OCI-M2 (cell line): Measurements from ENCODE around the gene ADGRG4.
"Not testable (repeated sequence)": the region's sequence is repeated elsewhere in the genome, so short reads cannot be mapped to it uniquely, and the experiment has no call there.

Experiments
- DNase-seq: peaks from one replicate; lab custom pipeline; 2025; ENCODE audit not compliant: unreplicated experiment; lab: John Stamatoyannopoulos, UW

Gene ADGRG4

GRCh38 chrX:136380010-136380769, 79.4 kb downstream of the ADGRG4 start:
- DNase-seq = no peak

DNA sequence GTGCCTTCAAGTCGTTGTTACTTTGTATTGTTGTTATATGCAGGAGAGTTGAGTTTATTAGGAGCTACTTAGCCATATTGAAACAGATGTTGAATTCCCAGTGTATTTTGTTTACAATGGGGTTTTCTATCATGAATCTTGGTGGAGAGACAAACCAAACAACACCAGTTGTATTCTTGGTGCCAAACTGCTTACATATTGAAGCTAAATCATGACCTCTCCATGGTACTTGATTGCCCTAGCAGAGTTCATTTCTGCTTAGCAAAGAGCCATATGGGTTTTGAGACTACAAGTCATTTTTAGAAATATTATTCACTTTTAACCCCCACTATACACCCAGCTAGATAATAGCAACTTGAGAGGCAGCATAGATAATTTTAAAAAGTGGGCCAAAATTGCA, 85.4 kb downstream of the ADGRG4 start:
- DNase-seq = no peak

DNA sequence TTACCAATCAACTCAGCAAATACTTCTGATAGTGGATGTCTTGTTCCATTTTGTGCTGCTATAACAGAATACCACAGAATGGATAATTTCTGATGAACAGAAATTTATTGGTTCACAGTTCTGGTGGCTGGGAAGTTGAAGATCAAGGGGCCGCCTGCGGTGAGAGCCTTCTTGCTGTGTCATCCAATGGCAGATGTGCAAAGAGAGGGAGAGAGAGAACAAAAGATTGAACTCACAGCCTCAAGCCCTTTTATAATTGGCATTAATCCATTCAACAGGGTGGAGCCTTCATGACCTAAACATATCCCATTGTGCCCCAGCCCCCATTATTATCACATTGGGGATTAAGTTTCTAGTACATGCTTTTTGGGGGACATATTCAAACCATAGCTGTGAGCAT, 86.1 kb downstream of the ADGRG4 start:
- no peak for DNase-seq

DNA sequence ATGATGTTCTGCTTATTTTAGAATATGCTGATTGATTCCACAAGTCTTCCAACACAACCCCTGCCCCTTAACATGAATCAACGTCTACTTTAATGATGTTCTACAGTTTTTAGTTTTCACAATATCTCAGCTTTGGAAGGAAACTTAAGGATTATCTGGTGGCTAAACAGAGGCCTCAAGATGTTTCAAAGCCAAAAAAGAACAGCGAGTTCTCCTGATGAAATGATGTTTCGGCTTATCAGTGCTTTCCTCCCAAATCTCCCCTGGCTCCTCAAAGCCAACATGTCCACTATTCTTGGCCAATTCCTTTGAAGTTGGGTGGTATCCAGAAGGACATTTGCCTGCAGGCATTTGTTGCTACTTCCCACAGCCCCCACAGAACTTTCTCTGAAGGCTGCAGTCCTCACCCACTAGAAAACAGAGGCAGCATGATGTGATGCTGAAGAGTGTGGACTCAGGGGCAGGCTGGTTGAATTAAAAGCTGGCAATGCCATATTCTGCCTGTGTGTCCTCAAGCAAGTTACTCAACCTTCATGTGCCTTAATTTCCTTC, 87.3 kb downstream of the ADGRG4 start:
- no peak for DNase-seq

- no peak for DNase-seq
Observed at GRCh38 chrX:136390921-136391320, 90.2 kb downstream of the ADGRG4 start.

- no peak for DNase-seq
Observed at GRCh38 chrX:136395271-136395670, 94.5 kb downstream of the ADGRG4 start.

GRCh38 chrX:136397001-136397400, 96.2 kb downstream of the ADGRG4 start:
- no peak for DNase-seq

- no peak for DNase-seq
Observed at GRCh38 chrX:136405126-136405525, 104.4 kb downstream of the ADGRG4 start.

DNA sequence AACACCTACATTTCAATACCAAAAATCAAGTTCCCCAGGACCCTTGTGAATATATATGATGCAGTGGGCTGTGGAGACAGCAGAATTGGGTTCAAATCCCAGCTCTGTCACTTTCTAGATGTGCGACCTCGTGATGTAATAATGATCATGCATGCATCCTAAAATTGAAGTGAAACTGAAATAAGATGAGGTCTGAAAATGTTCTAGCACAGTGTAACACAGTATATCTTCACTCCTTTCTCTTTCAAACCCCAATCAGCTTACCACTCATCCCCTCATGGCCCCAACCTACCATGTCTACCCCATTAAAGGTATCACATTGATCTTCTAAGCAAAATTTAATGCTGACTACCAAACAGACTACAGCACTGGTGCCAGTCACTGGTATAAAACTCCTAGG, 117.0 kb downstream of the ADGRG4 start:
- DNase-seq = no peak

DNA sequence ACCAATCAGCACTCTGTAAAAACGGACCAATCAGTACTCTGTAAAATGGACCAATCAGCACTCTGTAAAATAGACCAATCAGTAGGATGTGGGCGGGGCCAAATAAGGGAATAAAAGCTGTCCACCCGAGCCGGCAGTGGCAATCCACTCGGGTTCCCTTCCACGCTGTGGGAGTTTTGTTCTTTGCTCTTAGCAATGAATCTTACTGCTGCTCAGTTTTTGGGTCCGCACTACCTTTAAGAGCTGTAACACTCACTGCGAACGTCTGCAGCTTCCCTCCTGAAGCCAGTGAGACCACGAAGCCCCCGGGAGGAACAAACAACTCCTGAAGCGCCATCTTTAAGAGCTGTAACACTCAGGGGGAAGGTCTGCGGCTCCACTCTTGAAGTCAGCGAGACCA, 120.6 kb downstream of the ADGRG4 start:
- no peak for DNase-seq

- no peak for DNase-seq
Observed at GRCh38 chrX:136423724-136424123, 123.0 kb downstream of the ADGRG4 start.

DNA sequence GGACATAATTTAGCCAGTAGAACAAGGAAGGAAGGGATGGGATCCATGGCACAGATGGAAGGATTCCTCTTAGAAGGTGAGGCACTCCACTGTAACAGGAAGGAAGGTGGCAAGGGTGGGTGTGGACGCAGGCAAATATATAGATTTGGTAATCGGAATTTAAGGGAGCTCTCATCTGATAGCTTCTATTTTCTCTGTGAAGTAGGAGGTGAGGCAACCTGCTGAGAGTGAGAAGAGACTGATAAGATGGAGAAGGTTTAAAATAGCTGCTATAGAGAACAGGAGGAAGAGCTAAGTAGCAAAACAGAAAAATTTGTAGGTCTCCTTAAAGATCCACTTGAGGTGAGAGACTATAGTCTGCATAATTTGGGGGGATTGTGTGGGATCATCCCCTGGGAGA, 125.2 kb downstream of the ADGRG4 start:
- no peak for DNase-seq

- no peak for DNase-seq
Observed at GRCh38 chrX:136431625-136432024, 130.9 kb downstream of the ADGRG4 start.

DNA sequence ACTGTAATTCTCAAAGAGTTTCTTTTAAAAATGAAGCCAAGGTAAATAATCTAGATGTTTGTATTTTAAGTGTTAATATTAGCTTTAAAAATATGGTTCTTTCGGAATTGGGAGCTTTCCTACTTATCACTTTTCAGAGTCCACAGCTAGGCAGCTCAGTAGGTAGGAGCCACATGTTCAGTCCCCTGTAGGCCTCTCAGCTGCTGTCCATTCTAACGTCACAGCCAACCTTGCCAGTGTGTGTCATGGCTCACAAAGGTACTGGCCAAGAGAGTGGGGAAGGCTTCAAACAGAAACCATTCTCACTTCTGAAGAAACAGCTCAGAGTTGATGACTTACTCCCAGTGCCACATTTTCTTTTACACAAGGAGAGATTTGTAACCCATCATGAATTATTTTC, 137.0 kb downstream of the ADGRG4 start:
- no peak for DNase-seq

- DNase-seq = no peak
Observed at GRCh38 chrX:136438192-136438591, 137.4 kb downstream of the ADGRG4 start.

- DNase-seq = not testable (repeated sequence)
Observed at GRCh38 chrX:136445674-136446073, 144.9 kb downstream of the ADGRG4 start.

GRCh38 chrX:136446208-136446607, 145.4 kb downstream of the ADGRG4 start:
- DNase-seq = no peak

DNA sequence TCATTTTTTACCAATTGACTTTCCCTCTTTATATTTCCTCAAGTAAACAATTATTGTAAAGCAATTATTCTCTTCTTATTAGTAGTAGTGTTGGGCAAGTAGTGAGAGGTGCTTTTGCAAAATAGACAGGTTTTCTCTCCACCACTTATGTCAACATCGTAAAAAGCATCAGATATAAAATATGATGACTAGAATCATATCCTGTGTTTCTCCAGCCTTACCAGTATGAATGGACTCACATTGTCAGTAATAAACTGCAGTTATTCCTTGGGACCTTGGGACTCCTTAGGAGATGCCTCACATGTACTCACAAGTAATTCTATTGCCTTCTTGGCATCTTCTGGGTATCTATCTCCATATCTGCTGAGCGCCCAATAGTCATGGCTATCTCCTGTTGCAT, 146.5 kb downstream of the ADGRG4 start:
- no peak for DNase-seq

GRCh38 chrX:136447968-136448367, 147.2 kb downstream of the ADGRG4 start:
- DNase-seq = no peak

- DNase-seq = no peak
Observed at GRCh38 chrX:136450050-136450830, 149.5 kb downstream of the ADGRG4 start.

DNA sequence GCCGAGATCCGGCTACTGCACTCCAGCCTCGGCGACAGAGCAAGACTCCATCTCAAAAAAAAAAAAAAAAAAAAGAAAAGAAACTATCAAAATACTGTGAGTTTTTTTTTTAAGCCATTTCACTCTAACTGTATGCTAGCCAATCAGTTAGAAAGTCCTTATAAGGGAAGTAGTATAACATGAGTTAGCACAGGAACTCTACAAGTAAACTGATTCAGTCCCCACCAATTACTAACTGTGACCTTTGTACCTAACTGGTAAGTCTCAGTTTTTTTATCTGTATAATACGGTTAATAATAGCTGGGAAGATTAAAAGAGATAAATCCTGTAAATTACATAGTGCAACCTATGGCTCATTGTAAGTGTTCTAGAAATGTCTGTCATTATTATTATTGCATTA, 151.9 kb downstream of the ADGRG4 start:
- DNase-seq = no peak

- DNase-seq = no peak
Observed at GRCh38 chrX:136453114-136453513, 152.4 kb downstream of the ADGRG4 start.
